ENCODE results near the gene IL1RAPL2.
"Not testable (repeated sequence)": the region's sequence is repeated elsewhere in the genome, so short reads cannot be mapped to it uniquely, and the experiment has no call there.

The IL1RAPL2 gene

GRCh38 chrX:105723966-105724735 is 1158.2 kb downstream of the IL1RAPL2 start:
- no peak for DNase-seq

GRCh38 chrX:105725228-105725627 is 1159.2 kb downstream of the IL1RAPL2 start:
- no peak for DNase-seq

GRCh38 chrX:105738162-105738561 is 1172.2 kb downstream of the IL1RAPL2 start:
- DNase-seq: no peak

- DNase-seq: no peak
These were observed 1178.3 kb downstream of the IL1RAPL2 start for GRCh38 chrX:105744291-105744690.

GRCh38 chrX:105744946-105745345 is 1178.9 kb downstream of the IL1RAPL2 start:
- DNase-seq: no peak

GRCh38 chrX:105745863-105746262 is 1179.9 kb downstream of the IL1RAPL2 start:
- DNase-seq: no peak

GRCh38 chrX:105752338-105752956 is 1186.4 kb downstream of the IL1RAPL2 start:
- DNase-seq: no peak

GRCh38 chrX:105753411-105753810 is 1187.4 kb downstream of the IL1RAPL2 start:
- DNase-seq: no peak

- no peak for DNase-seq
These were observed 1188.4 kb downstream of the IL1RAPL2 start for GRCh38 chrX:105754286-105754964.

- no peak for DNase-seq
These were observed 1189.1 kb downstream of the IL1RAPL2 start for GRCh38 chrX:105755109-105755508.

- no peak for DNase-seq
These were observed 1192.8 kb downstream of the IL1RAPL2 start for GRCh38 chrX:105758754-105759153.

- no peak for DNase-seq
These were observed 1193.6 kb downstream of the IL1RAPL2 start for GRCh38 chrX:105759598-105759997.

- DNase-seq: no peak
These were observed 1199.7 kb downstream of the IL1RAPL2 start for GRCh38 chrX:105765691-105766090.

- DNase-seq: no peak
These were observed 1207.8 kb downstream of the IL1RAPL2 start for GRCh38 chrX:105773801-105774200.

- no peak for DNase-seq
These were observed 1209.7 kb downstream of the IL1RAPL2 start for GRCh38 chrX:105775679-105776078.

- no peak for DNase-seq
These were observed 1215.8 kb downstream of the IL1RAPL2 start for GRCh38 chrX:105781804-105782203.

- DNase-seq: not testable (repeated sequence)
These were observed 1230.9 kb downstream of the IL1RAPL2 start for GRCh38 chrX:105796877-105797276.

- no peak for DNase-seq
These were observed 1237.9 kb downstream of the IL1RAPL2 start for GRCh38 chrX:105803891-105804290.

- DNase-seq: not testable (repeated sequence)
These were observed 1239.7 kb downstream of the IL1RAPL2 start for GRCh38 chrX:105805655-105806054.

GRCh38 chrX:105816517-105816916 is 1250.5 kb downstream of the IL1RAPL2 start:
- no peak for DNase-seq
